HL-60 (cell line): Measurements from ENCODE around the gene NELFE.

Experiments used
- POLR2AphosphoS5 ChIP-seq: IDR thresholded peaks from 2 replicates; pipeline ENCODE4 v1.6.1; 2012; ENCODE audit warnings: low read depth
- TF ChIP-seq, protein P1 (sequence below): IDR thresholded peaks from one replicate; pipeline ENCODE4 v1.5.1; 2011; ENCODE audit warnings: low read length, control low read depth, inconsistent platforms; ENCODE audit not compliant: insufficient read depth
- TF ChIP-seq, protein P2 (sequence below): IDR thresholded peaks from 2 replicates; pipeline ENCODE4 v1.6.1; 2012; ENCODE audit warnings: low read depth; ENCODE audit not compliant: insufficient replicate concordance

DNA sequence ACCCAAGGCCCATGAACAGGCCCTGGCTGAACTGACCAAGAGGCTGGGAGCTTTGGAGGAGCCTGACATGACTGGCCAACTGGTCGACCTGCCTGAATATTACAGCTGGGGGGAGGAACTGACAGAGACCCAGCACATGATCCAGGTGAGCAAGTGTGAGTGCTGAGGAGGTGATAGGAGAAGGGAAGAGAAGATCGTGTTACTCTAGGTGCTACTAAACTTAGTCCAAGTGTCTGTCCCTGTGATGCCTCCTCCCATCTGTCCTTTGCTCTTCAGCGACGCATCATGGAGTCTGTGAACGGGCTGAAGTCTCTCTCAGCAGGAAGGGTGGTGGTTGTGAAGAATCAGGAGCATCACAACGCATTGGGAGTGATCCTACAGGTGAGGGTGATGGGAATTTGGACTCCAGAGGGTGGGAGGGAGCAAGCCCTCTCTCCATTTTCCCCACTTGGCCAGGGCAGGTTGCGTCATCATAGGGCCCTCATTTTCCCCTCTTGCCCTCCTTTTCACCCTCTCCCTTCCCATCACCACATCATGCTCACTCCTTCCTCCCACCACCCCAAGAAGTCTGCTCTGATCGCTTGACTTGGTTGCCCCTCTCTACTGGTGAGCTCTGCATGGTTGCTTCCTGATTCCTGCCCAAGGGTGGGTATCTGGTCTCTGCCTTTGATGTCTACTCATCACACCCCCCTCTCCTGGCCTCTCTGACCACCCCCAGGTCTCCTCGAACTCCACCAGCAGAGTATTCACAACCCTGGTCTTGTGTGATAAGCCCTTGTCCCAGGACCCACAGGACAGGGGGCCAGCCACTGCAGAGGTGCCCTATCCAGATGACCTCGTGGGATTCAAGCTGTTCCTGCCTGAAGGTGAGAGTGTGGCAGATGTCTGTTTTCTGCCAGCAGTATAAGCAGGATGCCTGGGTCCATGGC lies 8.5 kb upstream of the NELFE start:
- TF ChIP-seq, protein P1, sequence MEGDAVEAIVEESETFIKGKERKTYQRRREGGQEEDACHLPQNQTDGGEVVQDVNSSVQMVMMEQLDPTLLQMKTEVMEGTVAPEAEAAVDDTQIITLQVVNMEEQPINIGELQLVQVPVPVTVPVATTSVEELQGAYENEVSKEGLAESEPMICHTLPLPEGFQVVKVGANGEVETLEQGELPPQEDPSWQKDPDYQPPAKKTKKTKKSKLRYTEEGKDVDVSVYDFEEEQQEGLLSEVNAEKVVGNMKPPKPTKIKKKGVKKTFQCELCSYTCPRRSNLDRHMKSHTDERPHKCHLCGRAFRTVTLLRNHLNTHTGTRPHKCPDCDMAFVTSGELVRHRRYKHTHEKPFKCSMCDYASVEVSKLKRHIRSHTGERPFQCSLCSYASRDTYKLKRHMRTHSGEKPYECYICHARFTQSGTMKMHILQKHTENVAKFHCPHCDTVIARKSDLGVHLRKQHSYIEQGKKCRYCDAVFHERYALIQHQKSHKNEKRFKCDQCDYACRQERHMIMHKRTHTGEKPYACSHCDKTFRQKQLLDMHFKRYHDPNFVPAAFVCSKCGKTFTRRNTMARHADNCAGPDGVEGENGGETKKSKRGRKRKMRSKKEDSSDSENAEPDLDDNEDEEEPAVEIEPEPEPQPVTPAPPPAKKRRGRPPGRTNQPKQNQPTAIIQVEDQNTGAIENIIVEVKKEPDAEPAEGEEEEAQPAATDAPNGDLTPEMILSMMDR, result no peak
- TF ChIP-seq POLR2AphosphoS5, result no peak
- TF ChIP-seq, protein P2, sequence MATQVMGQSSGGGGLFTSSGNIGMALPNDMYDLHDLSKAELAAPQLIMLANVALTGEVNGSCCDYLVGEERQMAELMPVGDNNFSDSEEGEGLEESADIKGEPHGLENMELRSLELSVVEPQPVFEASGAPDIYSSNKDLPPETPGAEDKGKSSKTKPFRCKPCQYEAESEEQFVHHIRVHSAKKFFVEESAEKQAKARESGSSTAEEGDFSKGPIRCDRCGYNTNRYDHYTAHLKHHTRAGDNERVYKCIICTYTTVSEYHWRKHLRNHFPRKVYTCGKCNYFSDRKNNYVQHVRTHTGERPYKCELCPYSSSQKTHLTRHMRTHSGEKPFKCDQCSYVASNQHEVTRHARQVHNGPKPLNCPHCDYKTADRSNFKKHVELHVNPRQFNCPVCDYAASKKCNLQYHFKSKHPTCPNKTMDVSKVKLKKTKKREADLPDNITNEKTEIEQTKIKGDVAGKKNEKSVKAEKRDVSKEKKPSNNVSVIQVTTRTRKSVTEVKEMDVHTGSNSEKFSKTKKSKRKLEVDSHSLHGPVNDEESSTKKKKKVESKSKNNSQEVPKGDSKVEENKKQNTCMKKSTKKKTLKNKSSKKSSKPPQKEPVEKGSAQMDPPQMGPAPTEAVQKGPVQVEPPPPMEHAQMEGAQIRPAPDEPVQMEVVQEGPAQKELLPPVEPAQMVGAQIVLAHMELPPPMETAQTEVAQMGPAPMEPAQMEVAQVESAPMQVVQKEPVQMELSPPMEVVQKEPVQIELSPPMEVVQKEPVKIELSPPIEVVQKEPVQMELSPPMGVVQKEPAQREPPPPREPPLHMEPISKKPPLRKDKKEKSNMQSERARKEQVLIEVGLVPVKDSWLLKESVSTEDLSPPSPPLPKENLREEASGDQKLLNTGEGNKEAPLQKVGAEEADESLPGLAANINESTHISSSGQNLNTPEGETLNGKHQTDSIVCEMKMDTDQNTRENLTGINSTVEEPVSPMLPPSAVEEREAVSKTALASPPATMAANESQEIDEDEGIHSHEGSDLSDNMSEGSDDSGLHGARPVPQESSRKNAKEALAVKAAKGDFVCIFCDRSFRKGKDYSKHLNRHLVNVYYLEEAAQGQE, result no peak
